GM12878 (cell line): ENCODE data around the gene OTOP3.

Experiments used
- CTCF ChIP-seq, 3 experiments: IDR thresholded peaks in 2 of 3; conservative IDR thresholded peaks in 1 of 3; 2 replicates each; pipeline ENCODE4 v1.5.1; 2011; ENCODE audit warnings: low read depth in 3 of 3, low read length in 3 of 3, mild to moderate bottlenecking in 3 of 3, control low read depth in 2 of 3, moderate library complexity in 2 of 3, inconsistent platforms in 1 of 3, mixed read lengths in 1 of 3; ENCODE audit not compliant: control insufficient read depth in 2 of 3, insufficient read depth in 1 of 3; ENCODE audit errors: extremely low read depth in 1 of 3
- E2F4 ChIP-seq: IDR thresholded peaks from 2 replicates; pipeline ENCODE4 v1.6.1; 2012; ENCODE audit warnings: low read depth, low read length, improper control_type of control experiment
- EP300 ChIP-seq, 2 experiments: fragments of 150-350 bp in 1 of 2; IDR thresholded peaks; 2 replicates each; pipeline ENCODE4 v1.6.1; 2011 to 2012; ENCODE audit warnings: low read depth in 2 of 2, low read length in 2 of 2, borderline replicate concordance in 1 of 2, improper control_type of control experiment in 1 of 2, inconsistent platforms in 1 of 2; ENCODE audit not compliant: control insufficient read depth in 1 of 2
- EZH2 ChIP-seq: IDR thresholded peaks from 2 replicates; pipeline ENCODE4 v1.6.1; 2012; ENCODE audit warnings: low read depth, mild to moderate bottlenecking, control low read depth, inconsistent platforms, low read length, borderline replicate concordance; ENCODE audit not compliant: control insufficient read depth
- HSF1 ChIP-seq: fragments of 150-350 bp; IDR thresholded peaks from 2 replicates; pipeline ENCODE4 v1.6.1; 2014; ENCODE audit warnings: mild to moderate bottlenecking, low read depth, low read length
- MAX ChIP-seq: IDR thresholded peaks from 2 replicates; pipeline ENCODE4 v1.6.1; 2012; ENCODE audit warnings: low read depth, low read length, improper control_type of control experiment
- PML ChIP-seq: IDR thresholded peaks from 2 replicates; pipeline ENCODE4 v1.6.1; 2012; ENCODE audit warnings: low read length, inconsistent platforms
- POLR2AphosphoS5 ChIP-seq: IDR thresholded peaks from 2 replicates; pipeline ENCODE4 v1.6.1; 2011; ENCODE audit warnings: mild to moderate bottlenecking, low read length, inconsistent platforms
- SMAD5 ChIP-seq: IDR thresholded peaks from 2 replicates; pipeline ENCODE4 v1.6.1; 2016; ENCODE audit warnings: antibody characterized with exemption, low read depth
- SMC3 ChIP-seq: IDR thresholded peaks from 2 replicates; pipeline ENCODE4 v1.6.1; 2011; ENCODE audit warnings: low read length, improper control_type of control experiment, borderline replicate concordance
- ZZZ3 ChIP-seq: IDR thresholded peaks from 2 replicates; pipeline ENCODE4 v1.6.1; 2011; ENCODE audit warnings: low read depth; ENCODE audit not compliant: control insufficient read depth, insufficient read length

- TF ChIP-seq PML (no peak), SMAD5 (no peak), SMC3 (no peak), EP300 (IDR thresholded peaks at IDR 0.05; ENCODE audit: borderline replicate concordance in 1 of 2, control insufficient read depth in 1 of 2, low read depth in 2 of 2, low read length in 2 of 2) (no peak), EZH2 (no peak), MAX (no peak), E2F4 (no peak), ZZZ3 (no peak), CTCF (IDR thresholded peaks at IDR 0.05 in 2 of 3, conservative IDR thresholded peaks at IDR 0.05 in 1 of 3; ENCODE audit: control insufficient read depth in 2 of 3, extremely low read depth in 1 of 3, insufficient read depth in 1 of 3, low read depth in 3 of 3, low read length in 3 of 3) (no peak), HSF1 (no peak), POLR2AphosphoS5 (no peak)
These were observed 45.1 kb upstream of the OTOP3 start for GRCh38 chr17:74890554-74890953.
